Coronary artery (tissue), 2 donors: Measurements from ENCODE around the gene TGFA.

Experiments used
- DNase-seq: peaks from one replicate; pipeline ENCODE4 v3.0.0-alpha.2; 2017; ENCODE audit warnings: low spot score
- H3K27ac ChIP-seq, 2 donors: fragments of 200-600 bp; sonication (generic); one replicate each; pipeline ENCODE4 v1.5.1; 2016 to 2019
- H3K4me3 ChIP-seq: fragments of 200-600 bp; sonication (generic); 2 replicates; pipeline ENCODE4 v1.5.1; 2016; ENCODE audit warnings: mild to moderate bottlenecking, moderate library complexity
- CTCF ChIP-seq: fragments of 200-600 bp; sonication (generic); IDR thresholded peaks from one replicate; pipeline ENCODE4 v1.5.1; 2019; ENCODE audit warnings: antibody characterized with exemption

TGFA gene

GRCh38 chr2:70501728-70502127, 51.9 kb downstream of the TGFA start:
- Histone ChIP-seq H3K27ac (no peak overlapping the region), H3K4me3 (no peak overlapping the region)
- no peak for DNase-seq
- no peak for TF ChIP-seq CTCF

GRCh38 chr2:70501215-70501614, 52.4 kb downstream of the TGFA start:
- DNase-seq, result no peak
- no peak for TF ChIP-seq CTCF
- Histone ChIP-seq H3K27ac (no peak overlapping the region), H3K4me3 (no peak overlapping the region)

- Histone ChIP-seq H3K27ac (no peak overlapping the region), H3K4me3 (no peak overlapping the region)
- DNase-seq, result no peak
- TF ChIP-seq CTCF, result no peak
Measured at GRCh38 chr2:70499253-70499652, 54.4 kb downstream of the TGFA start.

GRCh38 chr2:70498528-70498927, 55.1 kb downstream of the TGFA start:
- no peak for DNase-seq
- H3K27ac ChIP-seq, result no peak overlapping the region
- H3K4me3 ChIP-seq, result no peak overlapping the region
- TF ChIP-seq CTCF, result no peak

- no peak overlapping the region for H3K27ac ChIP-seq
- no peak for DNase-seq
- H3K4me3 ChIP-seq, result no peak overlapping the region
- no peak for TF ChIP-seq CTCF
Measured at GRCh38 chr2:70498054-70498453, 55.6 kb downstream of the TGFA start.

- no peak for DNase-seq
- H3K27ac ChIP-seq, result no peak overlapping the region
- H3K4me3 ChIP-seq, result no peak overlapping the region
- no peak for TF ChIP-seq CTCF
Measured at GRCh38 chr2:70496819-70497218, 56.8 kb downstream of the TGFA start.

- Histone ChIP-seq H3K4me3 (no peak overlapping the region), H3K27ac (no peak overlapping the region)
- DNase-seq, result no peak
- TF ChIP-seq CTCF, result no peak
Measured at GRCh38 chr2:70494293-70494886, 59.2 kb downstream of the TGFA start.
